A673 (cell line): ENCODE results near the gene PSME3IP1.

ENCODE experiments used
- EZH2 ChIP-seq: fragments of 200-600 bp; sonication (generic); IDR thresholded peaks from 2 replicates; pipeline ENCODE4 v1.6.1; 2017; ENCODE audit warnings: borderline replicate concordance, low read depth, mild to moderate bottlenecking, mixed read lengths, antibody characterized with exemption, low read length; ENCODE audit not compliant: poor library complexity, severe bottlenecking
- TF ChIP-seq, protein P1 (sequence below): fragments of 300-800, 200-600 bp; sonication (generic); conservative IDR thresholded peaks from 2 replicates; pipeline ENCODE4 v1.5.1; 2017; ENCODE audit warnings: low read depth, mild to moderate bottlenecking, antibody characterized with exemption, low read length, moderate library complexity, mixed read lengths

- TF ChIP-seq, protein P1, sequence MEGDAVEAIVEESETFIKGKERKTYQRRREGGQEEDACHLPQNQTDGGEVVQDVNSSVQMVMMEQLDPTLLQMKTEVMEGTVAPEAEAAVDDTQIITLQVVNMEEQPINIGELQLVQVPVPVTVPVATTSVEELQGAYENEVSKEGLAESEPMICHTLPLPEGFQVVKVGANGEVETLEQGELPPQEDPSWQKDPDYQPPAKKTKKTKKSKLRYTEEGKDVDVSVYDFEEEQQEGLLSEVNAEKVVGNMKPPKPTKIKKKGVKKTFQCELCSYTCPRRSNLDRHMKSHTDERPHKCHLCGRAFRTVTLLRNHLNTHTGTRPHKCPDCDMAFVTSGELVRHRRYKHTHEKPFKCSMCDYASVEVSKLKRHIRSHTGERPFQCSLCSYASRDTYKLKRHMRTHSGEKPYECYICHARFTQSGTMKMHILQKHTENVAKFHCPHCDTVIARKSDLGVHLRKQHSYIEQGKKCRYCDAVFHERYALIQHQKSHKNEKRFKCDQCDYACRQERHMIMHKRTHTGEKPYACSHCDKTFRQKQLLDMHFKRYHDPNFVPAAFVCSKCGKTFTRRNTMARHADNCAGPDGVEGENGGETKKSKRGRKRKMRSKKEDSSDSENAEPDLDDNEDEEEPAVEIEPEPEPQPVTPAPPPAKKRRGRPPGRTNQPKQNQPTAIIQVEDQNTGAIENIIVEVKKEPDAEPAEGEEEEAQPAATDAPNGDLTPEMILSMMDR, result no peak
- no peak for TF ChIP-seq EZH2
These were observed 28.3 kb downstream of the PSME3IP1 start for GRCh38 chr16:57157533-57157932.
